ENCODE data around the gene TRNAU1AP.
"Not testable (repeated sequence)": the region's sequence is repeated elsewhere in the genome, so short reads cannot be mapped to it uniquely, and the experiment has no call there.

The TRNAU1AP gene

GRCh38 chr1:28552758-28553663 is at the start of gene TRNAU1AP:
Gene TRNAU1AP (plus strand): TSS chr1:28553085. CDS start chr1:28553111, 26 bp downstream.
- DNase-seq (ENCODE audit: low read depth, low spot score) = peak; percentile 98

- DNase-seq (ENCODE audit: low read depth, low spot score) = no peak
Measured at GRCh38 chr1:28503117-28503516, 49.8 kb upstream of the TRNAU1AP start.

- DNase-seq (ENCODE audit: low read depth, low spot score) = peak; percentile 98
Measured at GRCh38 chr1:28505406-28506187, 47.3 kb upstream of the TRNAU1AP start, which contains the start of gene RCC1. Gene RCC1 (plus strand): TSS chr1:28506043. CDS start chr1:28529867, 23,824 bp downstream.

GRCh38 chr1:28506907-28507246 is 46.0 kb upstream of the TRNAU1AP start:
- no peak for DNase-seq (ENCODE audit: low read depth, low spot score)

- DNase-seq (ENCODE audit: low read depth, low spot score) = peak; percentile 34
Measured at GRCh38 chr1:28507247-28507645, 45.6 kb upstream of the TRNAU1AP start.

GRCh38 chr1:28507646-28508434 is 45.0 kb upstream of the TRNAU1AP start:
- DNase-seq (ENCODE audit: low read depth, low spot score) = no peak

GRCh38 chr1:28508435-28508754 is 44.5 kb upstream of the TRNAU1AP start:
- DNase-seq (ENCODE audit: low read depth, low spot score) = no peak

- DNase-seq (ENCODE audit: low read depth, low spot score) = no peak
Measured at GRCh38 chr1:28509705-28510272, 43.1 kb upstream of the TRNAU1AP start.

GRCh38 chr1:28510273-28510969 is 42.5 kb upstream of the TRNAU1AP start:
- DNase-seq (ENCODE audit: low read depth, low spot score) = peak; percentile 82

GRCh38 chr1:28510970-28511440 is 41.9 kb upstream of the TRNAU1AP start:
- DNase-seq (ENCODE audit: low read depth, low spot score) = peak; percentile 73

GRCh38 chr1:28512058-28512611 is 40.8 kb upstream of the TRNAU1AP start:
- peak; percentile 67 for DNase-seq (ENCODE audit: low read depth, low spot score)

GRCh38 chr1:28514445-28514933 is 38.4 kb upstream of the TRNAU1AP start:
- peak; percentile 71 for DNase-seq (ENCODE audit: low read depth, low spot score)

- no peak for DNase-seq (ENCODE audit: low read depth, low spot score)
Measured at GRCh38 chr1:28516518-28516956, 36.3 kb upstream of the TRNAU1AP start.

GRCh38 chr1:28517649-28517999 is 35.3 kb upstream of the TRNAU1AP start:
- DNase-seq (ENCODE audit: low read depth, low spot score) = peak; percentile 54

GRCh38 chr1:28518000-28518744 is 34.7 kb upstream of the TRNAU1AP start:
- DNase-seq (ENCODE audit: low read depth, low spot score) = peak; percentile 96

- DNase-seq (ENCODE audit: low read depth, low spot score) = peak; percentile 76
Measured at GRCh38 chr1:28518745-28519341, 34.0 kb upstream of the TRNAU1AP start.

GRCh38 chr1:28519946-28520725 is 32.7 kb upstream of the TRNAU1AP start:
- DNase-seq (ENCODE audit: low read depth, low spot score) = no peak

- not testable (repeated sequence) for DNase-seq (ENCODE audit: low read depth, low spot score)
Measured at GRCh38 chr1:28520796-28521195, 32.1 kb upstream of the TRNAU1AP start.
